Fibroblast of mammary gland (primary cell): ENCODE data around the gene CENPP.

ENCODE experiments used
- DNase-seq: peaks from one replicate; pipeline ENCODE4 v3.0.0-alpha.2; 2010; ENCODE audit warnings: low read depth
- H3K4me3 ChIP-seq: 2 replicates; pipeline ENCODE4 v1.5.1; 2011; ENCODE audit warnings: low read depth, mild to moderate bottlenecking, low read length, moderate library complexity; ENCODE audit not compliant: control insufficient read depth
- CTCF ChIP-seq: conservative IDR thresholded peaks from 2 replicates; pipeline ENCODE4 v1.5.1; 2011; ENCODE audit warnings: low read depth, low read length, inconsistent platforms; ENCODE audit not compliant: control insufficient read depth, insufficient read depth

CENPP gene

DNA sequence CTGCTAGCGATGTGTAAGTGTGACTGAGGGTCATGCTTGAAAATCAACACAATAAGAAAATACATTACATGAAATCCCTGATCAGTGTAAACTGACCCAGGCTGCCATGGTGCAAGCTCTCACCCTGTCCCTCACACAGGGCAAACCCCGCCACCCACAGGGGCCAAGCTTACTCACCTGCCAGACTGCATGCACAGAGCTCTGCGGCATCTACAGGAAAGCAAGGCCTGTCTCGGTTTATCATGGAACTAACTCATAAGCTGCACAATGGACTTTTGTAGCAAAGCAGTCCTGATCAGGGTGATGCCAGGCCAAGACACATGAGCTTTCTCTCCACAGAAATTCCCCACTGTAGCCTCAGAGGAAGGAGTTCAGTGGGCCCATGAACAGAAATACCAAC is 334.5 kb downstream of the CENPP start:
- TF ChIP-seq CTCF: no peak
- H3K4me3 ChIP-seq: no peak overlapping the region
- DNase-seq: no peak

DNA sequence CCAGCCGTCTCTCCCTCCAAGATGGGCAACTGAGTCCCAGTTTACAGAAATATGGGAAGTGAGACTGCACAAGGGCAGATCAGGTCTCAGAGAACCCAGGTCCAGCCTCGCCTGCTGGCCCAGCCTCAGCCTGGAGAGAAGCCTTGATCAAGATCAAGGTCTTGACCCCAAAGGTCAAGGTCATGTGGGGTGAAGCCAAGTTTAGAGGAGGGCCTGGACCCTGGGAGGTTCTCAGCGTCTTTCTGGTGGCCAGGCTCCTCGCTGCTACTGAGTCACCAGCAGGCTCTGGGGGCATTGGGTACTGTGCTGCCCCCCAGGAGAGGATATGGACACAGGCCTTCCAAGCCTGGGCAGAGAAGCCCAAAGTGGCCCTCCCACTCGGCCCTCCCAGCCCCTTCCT is 335.4 kb downstream of the CENPP start:
- DNase-seq: no peak
- no peak for TF ChIP-seq CTCF
- no peak overlapping the region for H3K4me3 ChIP-seq

DNA sequence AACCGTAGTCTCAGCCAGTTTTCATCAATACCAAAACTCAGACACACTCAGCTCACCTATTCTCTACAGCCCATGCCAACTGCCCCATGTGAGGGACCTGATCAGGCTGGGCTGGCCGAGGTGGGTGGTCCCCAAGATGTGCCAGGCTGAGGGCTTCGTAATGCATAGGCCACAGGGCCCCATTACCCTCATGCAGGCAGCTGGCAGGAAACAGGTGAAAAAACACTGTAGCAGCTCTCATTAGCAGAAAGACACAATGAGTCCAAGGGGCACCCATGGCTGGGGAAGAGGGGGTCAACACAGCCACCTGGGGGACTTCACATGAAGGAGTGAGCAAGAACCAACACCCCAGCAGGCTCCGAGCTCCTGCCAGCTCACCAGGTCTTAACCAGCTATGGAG is 336.0 kb downstream of the CENPP start:
- TF ChIP-seq CTCF: no peak
- no peak overlapping the region for H3K4me3 ChIP-seq
- DNase-seq: no peak

- H3K4me3 ChIP-seq: no peak overlapping the region
- DNase-seq: no peak
- no peak for TF ChIP-seq CTCF
Measured at GRCh38 chr9:92663126-92663525, 337.4 kb downstream of the CENPP start.

DNA sequence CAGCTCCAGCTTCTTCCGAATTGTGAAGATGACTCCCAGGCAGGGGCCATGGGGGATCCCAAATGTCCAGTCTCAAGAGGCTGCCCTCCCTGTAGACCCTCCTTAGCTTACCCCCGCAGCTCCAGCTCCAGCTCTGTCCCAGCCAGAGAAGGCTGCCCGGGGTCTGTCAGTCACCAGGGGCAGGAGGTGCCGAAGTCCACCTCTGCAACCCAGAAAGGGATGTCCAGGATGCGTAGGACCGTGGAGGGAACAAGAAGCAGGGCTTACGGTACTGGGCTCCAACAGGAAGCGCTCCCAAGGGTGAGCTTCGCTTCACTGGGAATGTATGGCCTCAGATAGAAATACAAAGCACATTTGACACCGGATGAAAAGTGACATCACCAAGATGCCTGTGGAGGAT is 338.2 kb downstream of the CENPP start:
- DNase-seq: no peak
- no peak overlapping the region for H3K4me3 ChIP-seq
- no peak for TF ChIP-seq CTCF

DNA sequence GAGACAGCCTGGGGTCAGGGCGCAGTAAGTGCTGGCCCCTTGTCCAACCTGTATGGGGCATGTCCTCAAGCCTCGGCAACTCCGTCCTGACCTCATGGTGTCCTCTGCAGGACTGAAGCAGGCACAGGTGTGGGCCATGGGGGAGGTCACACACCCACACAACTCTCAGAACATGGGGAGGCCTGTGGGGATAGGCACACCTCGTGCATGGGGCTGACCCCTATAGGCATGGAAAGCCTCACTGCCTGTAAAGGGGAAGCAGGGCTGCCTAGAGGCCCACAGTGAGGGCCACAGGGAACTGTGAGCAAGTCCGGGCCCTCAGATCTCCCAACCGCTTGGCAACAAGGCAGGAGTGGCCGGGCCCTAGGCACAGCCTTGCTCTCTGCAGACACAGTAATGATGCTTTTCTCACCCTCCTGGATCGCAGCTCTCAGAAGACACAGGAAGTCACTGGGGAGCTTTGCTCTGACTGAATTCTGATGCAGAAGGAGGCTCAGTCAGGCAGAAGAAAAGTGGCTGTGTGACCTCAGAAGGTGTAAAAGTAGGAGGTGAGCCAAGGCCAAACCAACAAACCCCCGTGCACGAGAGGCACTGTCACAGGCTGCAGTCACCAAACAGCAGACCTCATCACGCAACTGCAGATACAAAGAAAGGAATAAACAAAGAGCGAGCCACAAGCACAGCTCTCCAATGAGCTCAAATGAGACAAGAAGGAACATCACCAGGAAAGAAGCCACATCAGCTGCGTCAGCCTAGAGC is 338.8 kb downstream of the CENPP start:
- H3K4me3 ChIP-seq: no peak overlapping the region
- TF ChIP-seq CTCF: no peak
- DNase-seq: no peak

DNA sequence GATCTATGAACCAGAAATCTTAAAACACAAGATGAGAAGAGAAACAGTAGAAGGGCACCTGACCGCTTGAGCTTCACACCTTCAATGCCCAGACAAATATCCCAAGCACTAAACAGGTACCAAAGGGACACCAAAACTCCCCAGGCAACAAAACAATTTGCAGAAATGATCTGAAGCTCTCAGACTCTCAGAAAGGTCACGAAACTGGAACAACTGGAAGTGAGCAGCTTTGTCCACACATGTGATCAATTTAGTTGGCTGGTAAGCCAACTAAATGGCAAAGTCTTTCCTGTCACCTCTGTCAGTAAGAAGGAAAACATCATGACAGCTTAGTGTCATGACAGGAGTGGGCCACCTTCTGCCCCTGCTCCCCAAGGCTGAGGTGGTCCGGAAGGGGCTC is 340.1 kb downstream of the CENPP start:
- no peak overlapping the region for H3K4me3 ChIP-seq
- TF ChIP-seq CTCF: no peak
- no peak for DNase-seq
